Duodenal mucosa (tissue), 2 donors: ENCODE results near the gene PTGFRN.

Experiments
- H3K27ac ChIP-seq: one replicate; pipeline ENCODE4 v1.7.0; 2013; ENCODE audit warnings: low read depth, low read length
- H3K27me3 ChIP-seq, 2 donors: one replicate each; pipeline ENCODE4 v1.7.0; 2013; ENCODE audit warnings: low read length in 2 of 2, control low read depth in 1 of 2; ENCODE audit not compliant: insufficient read depth in 2 of 2, control insufficient read depth in 1 of 2
- H3K36me3 ChIP-seq, 2 donors: one replicate each; pipeline ENCODE4 v1.7.0; 2013; ENCODE audit warnings: low read length in 2 of 2, control low read depth in 1 of 2; ENCODE audit not compliant: insufficient read depth in 2 of 2, control insufficient read depth in 1 of 2
- H3K4me1 ChIP-seq, 2 donors: one replicate each; pipeline ENCODE4 v1.7.0; 2013; ENCODE audit warnings: low read length in 2 of 2, control low read depth in 1 of 2; ENCODE audit not compliant: insufficient read depth in 2 of 2, control insufficient read depth in 1 of 2
- H3K4me3 ChIP-seq, 2 donors: one replicate each; pipeline ENCODE4 v1.7.0; 2013; ENCODE audit warnings: low read length in 2 of 2, low read depth in 1 of 2
- H3K9ac ChIP-seq, 2 donors: one replicate each; pipeline ENCODE4 v1.7.0; 2013; ENCODE audit warnings: low read length in 2 of 2, low read depth in 1 of 2
- H3K9me3 ChIP-seq, 2 donors: one replicate each; pipeline ENCODE4 v1.7.0; 2013; ENCODE audit warnings: low read length in 2 of 2, control low read depth in 1 of 2; ENCODE audit not compliant: control insufficient read depth in 1 of 2

Gene PTGFRN

GRCh38 chr1:116949213-116949985 is 39.7 kb downstream of the PTGFRN start:
- H3K9me3 ChIP-seq = no peaks in the 10 kb centered on the region
- peaks cover 5 to 50% of the 10 kb centered on the region in 2 donors for H3K36me3 ChIP-seq
- H3K4me3 ChIP-seq = no peak overlapping the region
- peaks cover 6 to 11% of the 10 kb centered on the region in 2 donors for H3K4me1 ChIP-seq
- no peaks in the 10 kb centered on the region for H3K27me3 ChIP-seq
- H3K9ac ChIP-seq = no peak overlapping the region
- H3K27ac ChIP-seq = no peak overlapping the region

DNA sequence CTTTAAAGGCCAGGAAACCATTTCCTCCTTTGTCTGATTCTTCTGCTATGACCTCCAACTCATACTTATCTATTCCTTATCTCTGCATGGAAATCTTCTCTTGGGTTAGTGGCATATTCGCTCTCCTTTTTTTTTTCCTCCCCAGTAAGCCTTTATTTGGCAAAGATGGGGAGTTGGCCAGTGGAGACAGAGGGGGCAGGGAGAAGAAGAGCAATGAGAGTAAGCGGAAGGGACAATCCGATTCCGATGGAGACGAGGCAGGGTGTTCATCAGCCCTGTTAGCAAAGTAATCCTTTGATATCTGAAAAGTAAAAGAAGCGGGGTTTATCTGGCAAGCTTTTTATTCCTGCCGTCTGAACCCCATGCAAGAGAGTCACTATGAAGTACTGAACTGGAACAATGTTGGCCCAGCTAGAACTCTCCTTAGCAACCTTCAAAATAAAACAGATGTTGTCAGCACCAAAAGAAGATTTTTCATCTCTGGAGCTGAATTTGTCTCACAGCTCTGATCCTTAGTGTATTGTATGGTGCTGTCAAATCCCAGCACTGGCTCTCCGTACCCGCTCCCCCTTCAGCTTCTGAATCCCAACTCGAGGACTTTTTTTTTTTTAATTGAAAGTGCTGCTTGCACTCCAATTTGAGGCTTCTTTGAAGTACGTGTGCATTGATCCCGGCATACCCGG is 40.9 kb downstream of the PTGFRN start:
- H3K4me3 ChIP-seq = no peak overlapping the region
- no peaks in the 10 kb centered on the region for H3K9me3 ChIP-seq
- peaks cover 5 to 48% of the 10 kb centered on the region in 2 donors for H3K36me3 ChIP-seq
- no peak overlapping the region for H3K9ac ChIP-seq
- no peaks in the 10 kb centered on the region for H3K27me3 ChIP-seq
- H3K4me1 ChIP-seq = peaks cover 6 to 11% of the 10 kb centered on the region in 2 donors
- H3K27ac ChIP-seq = no peak overlapping the region

DNA sequence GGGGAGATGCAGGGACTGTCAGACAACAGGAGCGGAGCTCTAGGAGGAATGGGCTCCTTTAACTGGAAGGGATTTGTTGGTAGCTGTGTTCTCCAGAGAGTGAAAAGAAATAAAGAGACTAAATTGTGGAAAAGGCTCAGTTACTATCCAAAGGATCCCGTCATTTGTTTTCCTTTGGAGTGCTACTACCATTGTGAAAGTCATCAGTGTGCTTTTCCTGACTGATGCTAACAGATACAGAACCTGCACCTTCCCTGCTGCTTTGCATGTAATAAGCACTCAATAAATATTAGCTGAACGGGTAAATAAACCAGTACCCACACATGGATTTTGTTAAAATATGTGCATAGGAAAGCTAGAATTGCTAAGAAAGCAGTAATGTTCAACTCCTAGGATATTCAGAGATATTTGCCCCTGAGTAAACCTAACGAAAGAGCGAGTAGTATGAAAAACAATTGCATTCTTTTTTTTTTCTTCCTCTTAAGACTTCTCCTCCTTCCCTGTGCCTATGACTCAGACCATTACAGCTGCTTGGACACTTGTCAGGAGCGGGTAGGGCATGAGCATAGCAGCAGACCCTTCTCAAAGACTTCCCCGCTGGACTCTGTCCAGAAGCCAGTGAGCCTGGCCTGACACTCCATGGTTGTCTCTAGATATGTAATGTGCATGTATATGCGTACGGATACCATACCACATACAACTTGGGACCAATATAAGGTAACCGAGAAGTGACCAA is 41.7 kb downstream of the PTGFRN start:
- H3K4me3 ChIP-seq = no peak overlapping the region
- H3K36me3 ChIP-seq = peaks cover 5 to 46% of the 10 kb centered on the region in 2 donors
- peaks cover 6 to 11% of the 10 kb centered on the region in 2 donors for H3K4me1 ChIP-seq
- no peak overlapping the region for H3K9ac ChIP-seq
- no peaks in the 10 kb centered on the region for H3K27me3 ChIP-seq
- H3K27ac ChIP-seq = no peak overlapping the region
- no peaks in the 10 kb centered on the region for H3K9me3 ChIP-seq

DNA sequence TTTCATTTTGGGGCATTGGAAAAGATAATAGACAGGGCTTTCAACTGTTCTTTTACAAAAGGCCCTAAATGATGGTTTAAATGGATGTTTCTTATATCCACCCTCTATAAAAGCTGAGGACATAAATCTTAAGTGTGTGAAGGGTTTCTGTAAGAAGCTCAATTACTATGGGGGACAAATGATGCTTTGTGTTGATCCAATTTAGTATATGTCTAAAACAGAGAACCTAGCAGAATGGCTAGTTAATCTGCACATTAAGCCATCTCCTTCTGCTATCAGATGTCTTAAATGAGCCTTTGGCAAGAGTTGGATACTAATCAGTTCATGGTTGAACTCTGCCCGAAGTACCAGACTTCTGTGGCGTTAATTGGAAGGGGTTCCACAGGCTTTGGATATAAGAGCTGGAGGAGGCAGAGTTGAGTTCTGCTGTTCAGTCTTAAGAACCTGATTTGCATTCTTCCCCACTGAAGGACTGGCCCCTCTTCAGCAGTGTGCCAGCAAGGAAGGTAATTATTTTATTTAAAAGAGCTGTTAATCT is 43.1 kb downstream of the PTGFRN start:
- Histone ChIP-seq H3K4me3 (no peak overlapping the region), H3K36me3 (peaks cover 5 to 36% of the 10 kb centered on the region in 2 donors), H3K27me3 (no peaks in the 10 kb centered on the region), H3K9me3 (no peaks in the 10 kb centered on the region), H3K4me1 (peaks cover 6 to 11% of the 10 kb centered on the region in 2 donors), H3K9ac (no peak overlapping the region), H3K27ac (no peak overlapping the region)

DNA sequence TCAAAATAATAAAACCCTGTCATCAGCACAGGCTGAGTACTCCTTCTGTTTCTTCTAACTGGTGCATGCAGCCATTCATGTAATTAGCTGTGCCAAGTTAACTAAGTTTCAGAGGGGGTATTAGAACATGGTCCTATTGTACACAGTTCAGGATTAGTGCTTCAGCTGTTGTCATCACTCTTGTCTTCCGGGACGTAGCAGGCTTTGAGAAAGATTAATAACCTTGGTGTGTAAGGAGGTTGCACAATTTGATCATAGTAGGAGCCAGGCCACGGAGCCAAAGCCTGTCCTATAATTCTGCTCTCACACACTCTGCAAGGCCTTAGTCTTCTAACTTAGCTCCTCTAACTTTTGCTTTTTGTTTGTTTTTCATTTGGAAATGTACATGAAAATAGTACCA is 44.7 kb downstream of the PTGFRN start:
- H3K36me3 ChIP-seq = peaks cover 3 to 25% of the 10 kb centered on the region in 2 donors
- H3K27me3 ChIP-seq = no peaks in the 10 kb centered on the region
- no peaks in the 10 kb centered on the region for H3K9me3 ChIP-seq
- H3K9ac ChIP-seq = no peak overlapping the region
- no peak overlapping the region for H3K27ac ChIP-seq
- peaks cover 6 to 16% of the 10 kb centered on the region in 2 donors for H3K4me1 ChIP-seq
- no peak overlapping the region for H3K4me3 ChIP-seq

GRCh38 chr1:116956378-116956777 is 46.7 kb downstream of the PTGFRN start:
- Histone ChIP-seq H3K27me3 (no peaks in the 10 kb centered on the region), H3K4me3 (no peak overlapping the region), H3K36me3 (peaks cover 0 to 21% of the 10 kb centered on the region in 2 donors), H3K4me1 (peaks cover 6 to 16% of the 10 kb centered on the region in 2 donors), H3K9me3 (no peaks in the 10 kb centered on the region), H3K9ac (no peak overlapping the region), H3K27ac (no peak overlapping the region)

- Histone ChIP-seq H3K4me1 (peaks cover 6 to 16% of the 10 kb centered on the region in 2 donors), H3K4me3 (no peak overlapping the region)
These were observed 47.9 kb downstream of the PTGFRN start for GRCh38 chr1:116957646-116958045.

DNA sequence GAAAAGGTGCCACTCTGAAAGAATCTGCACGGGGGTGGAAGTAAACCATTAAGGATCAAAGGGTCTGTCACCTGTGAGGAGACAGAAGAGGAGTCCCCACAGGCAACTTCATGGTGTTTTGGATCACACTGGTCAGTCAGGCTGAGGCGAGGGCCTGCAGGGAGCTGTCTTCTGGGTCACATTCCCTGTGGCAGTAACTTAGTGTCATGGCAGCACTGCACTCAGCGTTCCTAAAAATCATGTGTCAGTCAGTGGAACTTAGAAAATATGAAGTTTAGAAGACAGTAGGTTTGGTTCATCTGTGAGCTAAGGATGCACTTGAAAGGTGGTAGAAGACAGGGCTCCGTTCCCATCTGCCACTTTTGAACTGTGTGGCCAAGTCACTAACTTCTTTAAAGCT is 48.4 kb downstream of the PTGFRN start:
- Histone ChIP-seq H3K9me3 (no peaks in the 10 kb centered on the region), H3K27me3 (no peaks in the 10 kb centered on the region), H3K9ac (no peak overlapping the region), H3K27ac (no peak overlapping the region), H3K4me1 (peaks cover 8 to 12% of the 10 kb centered on the region in 2 donors), H3K36me3 (peaks cover 11 to 37% of the 10 kb centered on the region in 2 donors), H3K4me3 (no peak overlapping the region)

More at GRCh38 chr1:116957646-116958045, 47.9 kb downstream of the PTGFRN start:
- no peaks in the 10 kb centered on the region for H3K27me3 ChIP-seq
- H3K9ac ChIP-seq = no peak overlapping the region
- no peak overlapping the region for H3K27ac ChIP-seq
- H3K36me3 ChIP-seq = peaks cover 7 to 32% of the 10 kb centered on the region in 2 donors
- no peaks in the 10 kb centered on the region for H3K9me3 ChIP-seq

GRCh38 chr1:116958977-116959376 is 49.3 kb downstream of the PTGFRN start:
- Histone ChIP-seq H3K36me3 (peaks cover 14 to 42% of the 10 kb centered on the region in 2 donors), H3K9me3 (no peaks in the 10 kb centered on the region), H3K27me3 (no peaks in the 10 kb centered on the region), H3K4me1 (peaks cover 4 to 9% of the 10 kb centered on the region in 2 donors), H3K4me3 (no peak overlapping the region), H3K9ac (no peak overlapping the region), H3K27ac (no peak overlapping the region)
